PC-9 (cell line): ENCODE measurements around the gene SCD5. TPM values are rescaled to one million over a fixed set of nuclear protein-coding genes. Genes with fewer than 3 reads are reported as not detected.

ENCODE experiments used
- BruUV-seq: library from RNA; stranded (reverse); fragments of 400-500 nt; replicated peaks from 2 replicates; lab custom pipeline; 2021; lab: Mats Ljungman, UMichigan
- CTCF ChIA-PET: fragments of 300-600 bp; sonication (Branson Sonifier 250); formaldehyde crosslinking; loops from one replicate; lab custom pipeline; 2022; ENCODE audit warnings: antibody characterized with exemption; lab: Charles Lee
- POLR2A ChIA-PET: fragments of 300-600 bp; sonication (Branson Sonifier 250); formaldehyde crosslinking; loops from one replicate; lab custom pipeline; 2022; ENCODE audit warnings: antibody characterized with exemption; ENCODE audit not compliant: unreplicated experiment; lab: Charles Lee
- DNase-seq, 2 experiments: peaks; one replicate each; pipeline versions ENCODE4 v3.0.0 to v3.0.0-alpha.2; 2015 to 2022; ENCODE audit warnings: mixed read lengths in 1 of 2
- H2AFZ ChIP-seq: fragments of 200-600 bp; sonication (generic); 2 replicates; pipeline ENCODE4 v1.8.1; 2017; ENCODE audit warnings: antibody characterized with exemption
- H3F3A ChIP-seq: fragments of 200-600 bp; sonication (generic); 2 replicates; pipeline ENCODE4 v1.8.1; 2017; ENCODE audit warnings: antibody characterized with exemption, mild to moderate bottlenecking, low read depth; ENCODE audit not compliant: insufficient read depth
- H3K27ac ChIP-seq: fragments of 200-600 bp; sonication (generic); 2 replicates; pipeline ENCODE4 v1.6.1; 2016; ENCODE audit warnings: mixed run types
- H3K27me3 ChIP-seq: fragments of 200-600 bp; sonication (generic); 2 replicates; pipeline ENCODE4 v1.6.1; 2016; ENCODE audit warnings: low read depth, mixed run types; ENCODE audit not compliant: insufficient read depth
- H3K36me3 ChIP-seq: fragments of 200-600 bp; sonication (generic); 2 replicates; pipeline ENCODE4 v1.6.1; 2016; ENCODE audit warnings: low read depth, mixed run types
- H3K4me1 ChIP-seq: fragments of 200-600 bp; sonication (generic); replicated peaks from 2 replicates; pipeline ENCODE4 v1.6.1; 2016; ENCODE audit warnings: mixed run types; ENCODE audit not compliant: insufficient read depth
- H3K4me2 ChIP-seq: fragments of 200-600 bp; sonication (generic); 2 replicates; pipeline ENCODE4 v1.6.1; 2017; ENCODE audit warnings: mixed run types
- H3K4me3 ChIP-seq: fragments of 200-600 bp; sonication (generic); 2 replicates; pipeline ENCODE4 v1.6.1; 2016; ENCODE audit warnings: mixed run types
- H3K79me2 ChIP-seq: fragments of 200-600 bp; sonication (generic); 2 replicates; pipeline ENCODE4 v1.6.1; 2017; ENCODE audit warnings: low read depth, mixed run types
- H3K9me2 ChIP-seq: fragments of 200-600 bp; sonication (generic); 2 replicates; pipeline ENCODE4 v1.8.1; 2017; ENCODE audit warnings: mild to moderate bottlenecking; ENCODE audit not compliant: insufficient read depth
- H3K9me3 ChIP-seq: fragments of 200-600 bp; sonication (generic); 2 replicates; pipeline ENCODE4 v1.8.1; 2016; ENCODE audit warnings: low read depth; ENCODE audit not compliant: insufficient read depth
- H4K20me1 ChIP-seq: fragments of 200-600 bp; sonication (generic); 2 replicates; pipeline ENCODE4 v1.8.1; 2017; ENCODE audit not compliant: insufficient read depth
- EZH2 ChIP-seq: fragments of 200-600 bp; sonication (generic); IDR thresholded peaks from 2 replicates; pipeline ENCODE4 v1.8.0; 2017; ENCODE audit warnings: antibody characterized with exemption, low read depth
- intact Hi-C: fragments of 100-400 bp; cut with micrococcal nuclease; formaldehyde crosslinking; loops from one replicate; pipeline ENCODE4 v1.10.0; 2022; ENCODE audit not compliant: unreplicated experiment
- total RNA-seq: library from RNA; stranded (reverse); gene quantifications from 2 replicates; pipeline ENCODE4 v1.2.3, GENCODE V29; 2021
- TF ChIP-seq, protein P1 (sequence below): fragments of 200-600 bp; sonication (generic); conservative IDR thresholded peaks from 2 replicates; pipeline ENCODE4 v1.6.1; 2017; ENCODE audit warnings: mixed run types, antibody characterized with exemption, mild to moderate bottlenecking, moderate library complexity

SCD5 gene
- total RNA-seq, 1 experiment from 2014 or later: 34.3 TPM

DNA sequence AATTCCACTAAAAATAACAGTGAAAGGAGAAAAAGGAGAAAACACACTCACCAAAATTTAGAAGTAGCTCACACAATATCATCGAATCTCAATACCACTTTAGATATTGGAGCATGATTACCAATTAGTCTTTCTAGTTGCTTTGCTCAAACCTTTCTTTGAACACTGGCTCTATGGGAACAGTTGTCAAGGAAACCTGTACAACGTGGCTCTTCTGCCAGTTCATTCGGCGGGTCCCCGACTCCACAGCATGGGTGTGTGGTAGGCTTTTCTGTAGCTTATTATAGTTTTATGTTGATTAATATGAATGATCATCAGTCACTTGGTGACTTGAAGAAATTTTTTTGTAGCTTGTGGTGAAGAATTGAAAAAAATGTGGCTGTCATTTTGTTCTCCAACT is 186.6 kb downstream of the SCD5 start:
- no TSS peak for BruUV-seq
- Histone ChIP-seq H4K20me1 (no peaks in the 10 kb centered on the region), H3K27me3 (no peaks in the 10 kb centered on the region), H3K4me3 (no peak overlapping the region), H3K4me2 (no peak overlapping the region), H3K36me3 (no peaks in the 10 kb centered on the region), H3K79me2 (no peaks in the 10 kb centered on the region), H2AFZ (no peak overlapping the region), H3K4me1 (no peaks in the 10 kb centered on the region), H3F3A (no peaks in the 10 kb centered on the region), H3K27ac (no peak overlapping the region), H3K9me2 (no peaks in the 10 kb centered on the region), H3K9me3 (no peaks in the 10 kb centered on the region)
- ChIA-PET CTCF (no interaction called here), POLR2A (no interaction called here)
- DNase-seq: no peak
- TF ChIP-seq, protein P1, sequence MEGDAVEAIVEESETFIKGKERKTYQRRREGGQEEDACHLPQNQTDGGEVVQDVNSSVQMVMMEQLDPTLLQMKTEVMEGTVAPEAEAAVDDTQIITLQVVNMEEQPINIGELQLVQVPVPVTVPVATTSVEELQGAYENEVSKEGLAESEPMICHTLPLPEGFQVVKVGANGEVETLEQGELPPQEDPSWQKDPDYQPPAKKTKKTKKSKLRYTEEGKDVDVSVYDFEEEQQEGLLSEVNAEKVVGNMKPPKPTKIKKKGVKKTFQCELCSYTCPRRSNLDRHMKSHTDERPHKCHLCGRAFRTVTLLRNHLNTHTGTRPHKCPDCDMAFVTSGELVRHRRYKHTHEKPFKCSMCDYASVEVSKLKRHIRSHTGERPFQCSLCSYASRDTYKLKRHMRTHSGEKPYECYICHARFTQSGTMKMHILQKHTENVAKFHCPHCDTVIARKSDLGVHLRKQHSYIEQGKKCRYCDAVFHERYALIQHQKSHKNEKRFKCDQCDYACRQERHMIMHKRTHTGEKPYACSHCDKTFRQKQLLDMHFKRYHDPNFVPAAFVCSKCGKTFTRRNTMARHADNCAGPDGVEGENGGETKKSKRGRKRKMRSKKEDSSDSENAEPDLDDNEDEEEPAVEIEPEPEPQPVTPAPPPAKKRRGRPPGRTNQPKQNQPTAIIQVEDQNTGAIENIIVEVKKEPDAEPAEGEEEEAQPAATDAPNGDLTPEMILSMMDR: no peak
- no peak for TF ChIP-seq EZH2
- intact Hi-C loops: no loop called here

DNA sequence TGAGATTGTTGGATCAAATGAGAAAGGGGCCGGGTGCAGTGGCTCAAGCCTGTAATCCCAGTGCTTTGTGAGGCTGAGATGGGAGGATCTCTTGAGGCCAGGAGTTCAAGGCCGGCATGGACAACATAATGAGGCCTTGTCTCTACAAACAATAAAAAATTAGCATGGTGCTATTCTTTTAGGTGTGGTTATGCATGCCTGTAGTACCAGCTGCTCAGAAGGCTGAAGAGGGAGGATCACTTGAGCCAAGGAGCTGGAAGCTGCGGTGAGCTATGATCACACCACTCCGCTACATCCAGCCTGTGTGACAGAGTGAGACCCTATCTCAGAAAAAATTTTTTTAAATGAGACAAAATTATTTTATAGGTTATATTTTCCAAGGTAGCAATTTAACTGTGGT is 187.1 kb downstream of the SCD5 start:
- H3F3A ChIP-seq: no peaks in the 10 kb centered on the region
- H3K79me2 ChIP-seq: no peaks in the 10 kb centered on the region
- H3K9me3 ChIP-seq: no peaks in the 10 kb centered on the region
- no peaks in the 10 kb centered on the region for H3K27me3 ChIP-seq
- TF ChIP-seq EZH2: no peak
- no peak for DNase-seq
- POLR2A ChIA-PET: no interaction called here
- no peaks in the 10 kb centered on the region for H3K4me1 ChIP-seq
- BruUV-seq: no TSS peak
- H3K9me2 ChIP-seq: no peaks in the 10 kb centered on the region
- no peak overlapping the region for H3K4me3 ChIP-seq
- no peak overlapping the region for H2AFZ ChIP-seq
- CTCF ChIA-PET: interaction anchor here (0.7 kb wide), 1 partner anchor 1625 kb away, joined by 3 read pairs; no protein-coding TSS in a partner anchor
- intact Hi-C loops: no loop called here
- H4K20me1 ChIP-seq: no peaks in the 10 kb centered on the region
- no peaks in the 10 kb centered on the region for H3K36me3 ChIP-seq
- H3K4me2 ChIP-seq: no peak overlapping the region
- no peak overlapping the region for H3K27ac ChIP-seq

DNA sequence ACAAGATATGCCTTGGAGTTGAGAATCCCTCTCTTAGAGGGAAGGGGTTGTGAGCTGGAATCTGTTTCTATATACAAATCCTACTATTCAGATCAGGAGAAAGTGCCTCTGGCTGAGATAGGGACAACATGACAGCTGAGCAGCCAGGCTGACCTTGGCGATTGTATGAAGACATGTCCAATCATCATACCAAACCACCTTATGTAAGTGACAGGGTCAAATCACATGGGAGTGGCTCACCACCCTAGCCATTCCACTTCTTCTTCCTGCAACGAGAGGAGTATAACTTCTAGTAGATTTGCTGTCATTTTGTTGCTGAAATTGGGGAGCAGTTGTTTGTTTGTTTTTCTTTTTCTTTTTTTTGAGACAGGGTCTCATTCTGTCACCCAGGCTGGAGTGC is 188.6 kb downstream of the SCD5 start:
- DNase-seq: no peak
- intact Hi-C loops: no loop called here
- TF ChIP-seq, protein P1: no peak
- no peak for TF ChIP-seq EZH2
- H3K27ac ChIP-seq: no peak overlapping the region
- ChIA-PET POLR2A (no interaction called here), CTCF (no interaction called here)
- no peaks in the 10 kb centered on the region for H3F3A ChIP-seq
- no peaks in the 10 kb centered on the region for H3K27me3 ChIP-seq
- H3K79me2 ChIP-seq: no peaks in the 10 kb centered on the region
- no peak overlapping the region for H3K4me3 ChIP-seq
- H4K20me1 ChIP-seq: no peaks in the 10 kb centered on the region
- BruUV-seq: no TSS peak
- H3K36me3 ChIP-seq: no peaks in the 10 kb centered on the region
- no peak overlapping the region for H3K4me2 ChIP-seq
- no peak overlapping the region for H2AFZ ChIP-seq
- no peaks in the 10 kb centered on the region for H3K4me1 ChIP-seq
- H3K9me2 ChIP-seq: no peaks in the 10 kb centered on the region
- no peaks in the 10 kb centered on the region for H3K9me3 ChIP-seq

DNA sequence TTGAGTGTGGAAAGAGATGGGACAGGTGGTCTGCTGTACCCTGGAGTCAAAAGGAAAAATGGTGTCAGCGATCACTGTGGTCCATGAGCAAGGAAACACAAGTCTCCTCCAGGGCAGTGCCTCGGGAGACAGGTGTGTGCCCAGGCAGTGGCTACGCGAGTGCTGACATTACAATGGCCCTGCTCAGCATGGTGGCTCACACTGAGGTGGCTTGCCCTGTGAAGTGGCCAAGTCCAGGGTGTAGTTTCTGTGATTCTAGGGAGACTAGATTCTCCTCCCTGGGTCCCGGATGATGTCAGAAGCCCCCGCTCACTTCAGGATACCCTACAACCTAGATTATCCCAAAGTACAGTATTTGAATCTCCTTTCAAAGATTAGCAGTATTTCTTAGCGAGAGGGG is 192.0 kb downstream of the SCD5 start:
- H3K9me3 ChIP-seq: no peaks in the 10 kb centered on the region
- no peaks in the 10 kb centered on the region for H3K9me2 ChIP-seq
- H3K4me2 ChIP-seq: no peak overlapping the region
- no peak for TF ChIP-seq EZH2
- TF ChIP-seq, protein P1: no peak
- no TSS peak for BruUV-seq
- no peaks in the 10 kb centered on the region for H3K36me3 ChIP-seq
- intact Hi-C loops: no loop called here
- CTCF ChIA-PET: no interaction called here
- POLR2A ChIA-PET: no interaction called here
- H3K4me3 ChIP-seq: no peak overlapping the region
- H3K79me2 ChIP-seq: no peaks in the 10 kb centered on the region
- H3K27ac ChIP-seq: no peak overlapping the region
- DNase-seq: no peak
- H4K20me1 ChIP-seq: no peaks in the 10 kb centered on the region
- no peak overlapping the region for H2AFZ ChIP-seq
- no peaks in the 10 kb centered on the region for H3F3A ChIP-seq
- no peaks in the 10 kb centered on the region for H3K4me1 ChIP-seq
- H3K27me3 ChIP-seq: no peaks in the 10 kb centered on the region
